Nephron progenitor cell (in vitro differentiated cells): ENCODE data around the gene ARHGAP26.

ENCODE experiments used
- DNase-seq: peaks from one replicate; pipeline ENCODE4 v3.0.0; 2021
- H3K27ac Mint-ChIP-seq: 2 replicates; pipeline ENCODE4 v1.8.0; 2021; ENCODE audit warnings: mild to moderate bottlenecking, moderate library complexity, mixed read lengths
- H3K27me3 Mint-ChIP-seq: 2 replicates; pipeline ENCODE4 v1.8.0; 2021; ENCODE audit warnings: mild to moderate bottlenecking, low read depth, mixed read lengths; ENCODE audit not compliant: poor library complexity
- H3K36me3 Mint-ChIP-seq: 2 replicates; pipeline ENCODE4 v1.8.0; 2021; ENCODE audit warnings: low read depth, mixed read lengths
- H3K4me1 Mint-ChIP-seq: 2 replicates; pipeline ENCODE4 v1.8.0; 2021; ENCODE audit warnings: mixed read lengths
- H3K4me3 Mint-ChIP-seq: 2 replicates; pipeline ENCODE4 v1.8.0; 2021; ENCODE audit warnings: mild to moderate bottlenecking, moderate library complexity, mixed read lengths
- H3K9me3 Mint-ChIP-seq: 2 replicates; pipeline ENCODE4 v1.8.0; 2021; ENCODE audit warnings: mild to moderate bottlenecking, moderate library complexity, mixed read lengths
- CTCF ChIP-seq: fragments of 200-600 bp; sonication (generic); IDR thresholded peaks from 2 replicates; pipeline ENCODE4 v1.5.0; 2021; ENCODE audit warnings: antibody characterized with exemption

Gene ARHGAP26

GRCh38 chr5:143208781-143209510, 438.8 kb downstream of the ARHGAP26 start:
- H3K36me3 Mint-ChIP-seq, result no peaks in the 10 kb centered on the region
- no peak for TF ChIP-seq CTCF
- peaks cover 14% of the 10 kb centered on the region for H3K27me3 Mint-ChIP-seq
- H3K4me1 Mint-ChIP-seq, result peaks cover 60% of the 10 kb centered on the region
- H3K4me3 Mint-ChIP-seq, result no peak overlapping the region
- no peaks in the 10 kb centered on the region for H3K9me3 Mint-ChIP-seq
- DNase-seq, result no peak
- no peak overlapping the region for H3K27ac Mint-ChIP-seq

- Mint-ChIP-seq H3K4me1 (peaks cover 70% of the 10 kb centered on the region), H3K27me3 (peaks cover 14% of the 10 kb centered on the region), H3K9me3 (no peaks in the 10 kb centered on the region), H3K36me3 (no peaks in the 10 kb centered on the region), H3K27ac (peak overlapping the region; percentile 36), H3K4me3 (no peak overlapping the region)
- no peak for TF ChIP-seq CTCF
- DNase-seq, result no peak
Observed at GRCh38 chr5:143209881-143210395, 439.8 kb downstream of the ARHGAP26 start.

- peak overlapping the region; percentile 29 for H3K27ac Mint-ChIP-seq
- H3K4me3 Mint-ChIP-seq, result no peak overlapping the region
- no peak for TF ChIP-seq CTCF
- H3K9me3 Mint-ChIP-seq, result no peaks in the 10 kb centered on the region
- H3K27me3 Mint-ChIP-seq, result peaks cover 14% of the 10 kb centered on the region
- peaks cover 77% of the 10 kb centered on the region for H3K4me1 Mint-ChIP-seq
- H3K36me3 Mint-ChIP-seq, result no peaks in the 10 kb centered on the region
- DNase-seq, result no peak
Observed at GRCh38 chr5:143210576-143210975, 440.4 kb downstream of the ARHGAP26 start.

GRCh38 chr5:143212261-143212660, 442.1 kb downstream of the ARHGAP26 start:
- no peaks in the 10 kb centered on the region for H3K9me3 Mint-ChIP-seq
- no peak overlapping the region for H3K27ac Mint-ChIP-seq
- DNase-seq, result no peak
- peaks cover 79% of the 10 kb centered on the region for H3K4me1 Mint-ChIP-seq
- no peaks in the 10 kb centered on the region for H3K36me3 Mint-ChIP-seq
- TF ChIP-seq CTCF, result no peak
- H3K4me3 Mint-ChIP-seq, result no peak overlapping the region
- peaks cover 10% of the 10 kb centered on the region for H3K27me3 Mint-ChIP-seq

GRCh38 chr5:143213231-143213850, 443.2 kb downstream of the ARHGAP26 start:
- H3K27me3 Mint-ChIP-seq, result peaks cover 10% of the 10 kb centered on the region
- no peak for TF ChIP-seq CTCF
- H3K27ac Mint-ChIP-seq, result peak overlapping the region; percentile 50
- peaks cover 80% of the 10 kb centered on the region for H3K4me1 Mint-ChIP-seq
- no peak for DNase-seq
- no peaks in the 10 kb centered on the region for H3K9me3 Mint-ChIP-seq
- H3K4me3 Mint-ChIP-seq, result no peak overlapping the region
- no peaks in the 10 kb centered on the region for H3K36me3 Mint-ChIP-seq
